Endothelial cell of hepatic sinusoid (primary cell): ENCODE measurements around the gene GABRA5.

Experiments
- in situ Hi-C: cut with HindIII; loops from 2 replicates; pipeline ENCODE4 v1.10.0; 2017; ENCODE audit warnings: low sequenced_read_pairs

GABRA5 gene

GRCh38 chr15:26866298-26867199 lies at the start of gene GABRA5:
Gene GABRA5, plus strand, starts transcription at chr15:26867062. Its CDS starts 2,187 bp downstream, at chr15:26869249.
- in situ Hi-C loops: no loop called here

- in situ Hi-C loops: loop anchor here (25.0 kb wide), 1 partner anchor 94 kb away; no protein-coding TSS in a partner anchor
These were observed 35.7 kb upstream of the GABRA5 start for GRCh38 chr15:26831191-26831590.

- in situ Hi-C loops: loop anchor here (25.0 kb wide), 1 partner anchor 95 kb away; no protein-coding TSS in a partner anchor
These were observed 34.9 kb upstream of the GABRA5 start for GRCh38 chr15:26831951-26832350.

- in situ Hi-C loops: loop anchor here (25.0 kb wide), 1 partner anchor 102 kb away; no protein-coding TSS in a partner anchor
These were observed 28.0 kb upstream of the GABRA5 start for GRCh38 chr15:26838742-26839460.

- in situ Hi-C loops: loop anchor here (25.0 kb wide), 1 partner anchor 104 kb away; no protein-coding TSS in a partner anchor
These were observed 25.3 kb upstream of the GABRA5 start for GRCh38 chr15:26841514-26841913.

GRCh38 chr15:26841941-26842340 lies 24.9 kb upstream of the GABRA5 start:
- in situ Hi-C loops: loop anchor here (25.0 kb wide), 1 partner anchor 105 kb away; no protein-coding TSS in a partner anchor

- in situ Hi-C loops: loop anchor here (25.0 kb wide), 1 partner anchor 105 kb away; no protein-coding TSS in a partner anchor
These were observed 24.5 kb upstream of the GABRA5 start for GRCh38 chr15:26842391-26842790.

- in situ Hi-C loops: loop anchor here (25.0 kb wide), 1 partner anchor 108 kb away; no protein-coding TSS in a partner anchor
These were observed 22.0 kb upstream of the GABRA5 start for GRCh38 chr15:26844901-26845300.

GRCh38 chr15:26848498-26848897 lies 18.4 kb upstream of the GABRA5 start:
- in situ Hi-C loops: loop anchor here (25.0 kb wide), 1 partner anchor 111 kb away; no protein-coding TSS in a partner anchor

- in situ Hi-C loops: no loop called here
These were observed 16.7 kb upstream of the GABRA5 start for GRCh38 chr15:26850161-26850560.

- in situ Hi-C loops: no loop called here
These were observed 13.9 kb upstream of the GABRA5 start for GRCh38 chr15:26852980-26853379.

GRCh38 chr15:26854435-26854834 lies 12.4 kb upstream of the GABRA5 start:
- in situ Hi-C loops: no loop called here

GRCh38 chr15:26864664-26865191 lies 2.1 kb upstream of the GABRA5 start:
- in situ Hi-C loops: no loop called here

GRCh38 chr15:26867200-26868007 lies 542 bp downstream of the GABRA5 start:
- in situ Hi-C loops: no loop called here

- in situ Hi-C loops: no loop called here
These were observed 1.3 kb downstream of the GABRA5 start for GRCh38 chr15:26868029-26868685.

GRCh38 chr15:26869628-26870027 lies 2.8 kb downstream of the GABRA5 start:
- in situ Hi-C loops: no loop called here

- in situ Hi-C loops: no loop called here
These were observed 3.5 kb downstream of the GABRA5 start for GRCh38 chr15:26870346-26870745.

- in situ Hi-C loops: no loop called here
These were observed 5.3 kb downstream of the GABRA5 start for GRCh38 chr15:26872206-26872605.

- in situ Hi-C loops: no loop called here
These were observed 7.0 kb downstream of the GABRA5 start for GRCh38 chr15:26873846-26874245.
